Astrocyte of the cerebellum (primary cell): Measurements from ENCODE around the gene LAG3.

Experiments used
- DNase-seq: peaks from one replicate; pipeline ENCODE4 v3.0.0-alpha.2; 2011; ENCODE audit warnings: low read depth
- H3K4me3 ChIP-seq: 2 replicates; pipeline ENCODE4 v1.5.1; 2011; ENCODE audit warnings: mild to moderate bottlenecking, low read depth, low read length, moderate library complexity
- in situ Hi-C: cut with HindIII; loops from 2 replicates; pipeline ENCODE4 v1.10.0; 2017; ENCODE audit warnings: low sequenced_read_pairs
- TF ChIP-seq, protein P1 (sequence below): IDR thresholded peaks from 2 replicates; pipeline ENCODE4 v1.5.1; 2012; ENCODE audit warnings: low read length, low read depth, moderate library complexity, mild to moderate bottlenecking; ENCODE audit errors: missing control alignments

The LAG3 gene

DNA sequence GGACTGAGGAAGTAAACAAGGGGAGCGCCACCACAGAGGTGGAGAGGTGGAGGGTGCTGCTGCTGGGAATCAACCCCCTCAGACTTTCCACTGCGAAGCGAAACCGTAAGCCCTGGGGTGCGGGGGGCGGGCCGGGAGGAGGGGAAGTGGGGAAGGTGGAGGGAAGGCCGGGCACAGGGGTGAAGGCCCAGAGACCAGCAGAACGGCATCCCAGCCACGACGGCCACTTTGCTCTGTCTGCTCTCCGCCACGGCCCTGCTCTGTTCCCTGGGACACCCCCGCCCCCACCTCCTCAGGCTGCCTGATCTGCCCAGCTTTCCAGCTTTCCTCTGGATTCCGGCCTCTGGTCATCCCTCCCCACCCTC, at the start of gene LAG3:
Gene LAG3 (plus strand): TSS at position 190 of the 365 bp plus-strand sequence. CDS start 333 bp downstream, outside the sequence.
- TF ChIP-seq, protein P1, sequence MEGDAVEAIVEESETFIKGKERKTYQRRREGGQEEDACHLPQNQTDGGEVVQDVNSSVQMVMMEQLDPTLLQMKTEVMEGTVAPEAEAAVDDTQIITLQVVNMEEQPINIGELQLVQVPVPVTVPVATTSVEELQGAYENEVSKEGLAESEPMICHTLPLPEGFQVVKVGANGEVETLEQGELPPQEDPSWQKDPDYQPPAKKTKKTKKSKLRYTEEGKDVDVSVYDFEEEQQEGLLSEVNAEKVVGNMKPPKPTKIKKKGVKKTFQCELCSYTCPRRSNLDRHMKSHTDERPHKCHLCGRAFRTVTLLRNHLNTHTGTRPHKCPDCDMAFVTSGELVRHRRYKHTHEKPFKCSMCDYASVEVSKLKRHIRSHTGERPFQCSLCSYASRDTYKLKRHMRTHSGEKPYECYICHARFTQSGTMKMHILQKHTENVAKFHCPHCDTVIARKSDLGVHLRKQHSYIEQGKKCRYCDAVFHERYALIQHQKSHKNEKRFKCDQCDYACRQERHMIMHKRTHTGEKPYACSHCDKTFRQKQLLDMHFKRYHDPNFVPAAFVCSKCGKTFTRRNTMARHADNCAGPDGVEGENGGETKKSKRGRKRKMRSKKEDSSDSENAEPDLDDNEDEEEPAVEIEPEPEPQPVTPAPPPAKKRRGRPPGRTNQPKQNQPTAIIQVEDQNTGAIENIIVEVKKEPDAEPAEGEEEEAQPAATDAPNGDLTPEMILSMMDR, result no peak
- in situ Hi-C loops, result no loop called here
- H3K4me3 ChIP-seq, result no peak within 1 kb of the TSS
- no peak for DNase-seq

- TF ChIP-seq, protein P1, result no peak
- no peak overlapping the region for H3K4me3 ChIP-seq
- in situ Hi-C loops, result no loop called here
- no peak for DNase-seq
These were observed 49.5 kb upstream of the LAG3 start for GRCh38 chr12:6722863-6723262.

DNA sequence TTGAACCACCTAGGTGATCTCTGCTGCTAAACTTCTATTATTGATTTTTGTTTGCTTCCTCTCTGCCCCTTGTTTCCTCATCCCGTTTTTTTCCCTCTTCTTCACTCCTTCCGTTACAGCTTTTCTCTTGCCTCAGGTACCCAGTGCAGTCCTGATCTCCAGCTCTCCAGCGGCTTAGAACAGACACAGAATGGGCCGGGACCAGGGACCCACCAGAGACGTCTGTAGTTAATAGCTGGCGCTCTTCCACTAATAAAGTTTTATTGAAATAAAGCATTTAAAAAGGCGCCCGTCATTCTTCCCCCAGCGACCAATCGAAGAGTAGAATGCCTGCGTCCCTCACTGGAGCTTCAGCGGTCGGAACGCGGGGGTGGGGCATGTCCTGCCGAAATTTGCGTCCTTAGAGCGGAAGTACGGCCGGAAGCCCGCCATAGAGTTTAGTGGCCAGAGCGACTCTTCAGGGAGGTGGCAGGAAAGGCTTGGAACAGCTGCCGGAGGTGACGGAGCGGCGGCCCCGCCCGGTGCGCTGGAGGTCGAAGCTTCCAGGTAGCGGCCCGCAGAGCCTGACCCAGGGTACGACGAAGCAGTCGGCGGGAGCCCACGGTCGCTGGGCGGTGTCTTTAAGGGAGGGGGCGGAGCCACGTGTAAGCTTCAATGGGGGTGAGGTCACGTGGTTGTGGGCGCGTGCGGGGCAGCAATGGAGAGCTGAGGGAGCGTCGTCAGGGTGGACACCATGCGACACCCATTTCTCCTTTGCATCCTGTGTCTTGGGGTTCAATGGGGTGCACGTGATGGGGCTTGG, 48.5 kb upstream of the LAG3 start, which contains the start of gene COPS7A:
Gene COPS7A (plus strand): TSS at position 440 of the 802 bp plus-strand sequence. CDS start 611 bp downstream, outside the sequence.
- peak within 1 kb of the TSS; percentile 55 for H3K4me3 ChIP-seq
- peak; percentile 94 for DNase-seq
- TF ChIP-seq, protein P1, result no peak
- in situ Hi-C loops, result no loop called here

- no peak for DNase-seq
- TF ChIP-seq, protein P1, result no peak
- in situ Hi-C loops, result no loop called here
- H3K4me3 ChIP-seq, result peak overlapping the region; percentile 55
These were observed 47.9 kb upstream of the LAG3 start for GRCh38 chr12:6724409-6724797.

- no peak for DNase-seq
- no peak overlapping the region for H3K4me3 ChIP-seq
- in situ Hi-C loops, result loop anchor here (5.0 kb wide), 1 partner anchor 72 kb away; no protein-coding TSS in a partner anchor
- TF ChIP-seq, protein P1, result no peak
These were observed 47.0 kb upstream of the LAG3 start for GRCh38 chr12:6725350-6725749.

DNA sequence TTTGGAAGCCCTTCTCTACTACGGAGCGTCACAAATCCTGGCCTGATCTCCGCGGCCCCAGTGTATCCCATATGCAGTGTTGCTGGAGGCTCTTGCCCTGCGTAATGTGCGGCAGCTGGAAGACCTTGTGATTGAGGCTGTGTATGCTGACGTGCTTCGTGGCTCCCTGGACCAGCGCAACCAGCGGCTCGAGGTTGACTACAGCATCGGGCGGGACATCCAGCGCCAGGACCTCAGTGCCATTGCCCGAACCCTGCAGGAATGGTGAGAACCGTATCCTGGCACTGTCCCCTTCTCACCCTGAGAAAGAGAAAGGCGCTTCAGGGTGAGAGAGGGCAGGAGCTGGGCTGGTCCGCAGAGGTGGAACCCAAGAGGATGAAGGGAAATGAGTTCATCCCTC, 43.1 kb upstream of the LAG3 start:
- DNase-seq, result no peak
- in situ Hi-C loops, result loop anchor here (5.0 kb wide), 1 partner anchor 68 kb away; no protein-coding TSS in a partner anchor
- no peak overlapping the region for H3K4me3 ChIP-seq
- TF ChIP-seq, protein P1, result no peak
